Chondrocyte (in vitro differentiated cells): ENCODE results near the gene SMIM22. TPM values are rescaled to one million over a fixed set of nuclear protein-coding genes. Genes with fewer than 3 reads are reported as not detected.
A peak's percentile ranks its signal among the peaks of the same experiment; 100 is the strongest.

Experiments
- DNase-seq: peaks from one replicate; pipeline ENCODE4 v3.0.0; 2021; ENCODE audit warnings: mixed read lengths, low spot score
- H3K27ac Mint-ChIP-seq: one replicate; pipeline ENCODE4 v1.8.0; 2021; ENCODE audit warnings: mild to moderate bottlenecking, moderate library complexity, mixed read lengths; ENCODE audit not compliant: unreplicated experiment
- H3K27me3 Mint-ChIP-seq: 2 replicates; pipeline ENCODE4 v1.8.0; 2021; ENCODE audit warnings: low read depth, mixed read lengths
- H3K36me3 Mint-ChIP-seq: 2 replicates; pipeline ENCODE4 v1.8.0; 2021; ENCODE audit warnings: low read depth, mixed read lengths
- H3K4me1 Mint-ChIP-seq: 2 replicates; pipeline ENCODE4 v1.8.0; 2021; ENCODE audit warnings: low read depth, mild to moderate bottlenecking, mixed read lengths
- H3K4me3 Mint-ChIP-seq: one replicate; pipeline ENCODE4 v1.8.0; 2021; ENCODE audit warnings: mild to moderate bottlenecking, moderate library complexity, mixed read lengths; ENCODE audit not compliant: unreplicated experiment
- H3K9me3 Mint-ChIP-seq: 2 replicates; pipeline ENCODE4 v1.8.0; 2021; ENCODE audit warnings: low read depth, mixed read lengths
- CTCF ChIP-seq: fragments of 200-600 bp; sonication (generic); IDR thresholded peaks from 2 replicates; pipeline ENCODE4 v1.5.0; 2021; ENCODE audit warnings: antibody characterized with exemption, mild to moderate bottlenecking, moderate library complexity
- total RNA-seq: library from RNA; stranded (reverse); gene quantifications from 3 replicates; pipeline ENCODE4 v1.2.1, GENCODE V29; 2021

SMIM22 gene
- total RNA-seq, 1 donor from 2014 or later: not detected

GRCh38 chr16:4814542-4815173 lies 19.5 kb downstream of the SMIM22 start:
- peaks cover 43% of the 10 kb centered on the region for H3K36me3 Mint-ChIP-seq
- H3K9me3 Mint-ChIP-seq: no peaks in the 10 kb centered on the region
- H3K27me3 Mint-ChIP-seq: no peaks in the 10 kb centered on the region
- no peak for TF ChIP-seq CTCF
- H3K4me1 Mint-ChIP-seq: no peaks in the 10 kb centered on the region
- no peak overlapping the region for H3K27ac Mint-ChIP-seq
- no peak overlapping the region for H3K4me3 Mint-ChIP-seq
- peak; percentile 59 for DNase-seq

- H3K4me3 Mint-ChIP-seq: no peak overlapping the region
- H3K4me1 Mint-ChIP-seq: no peaks in the 10 kb centered on the region
- no peaks in the 10 kb centered on the region for H3K27me3 Mint-ChIP-seq
- H3K36me3 Mint-ChIP-seq: peaks cover 37% of the 10 kb centered on the region
- H3K27ac Mint-ChIP-seq: no peak overlapping the region
- no peak for DNase-seq
- H3K9me3 Mint-ChIP-seq: no peaks in the 10 kb centered on the region
- no peak for TF ChIP-seq CTCF
Measured at GRCh38 chr16:4820652-4821051, 25.5 kb downstream of the SMIM22 start.

GRCh38 chr16:4825196-4825595 lies 30.0 kb downstream of the SMIM22 start:
- Mint-ChIP-seq H3K27me3 (no peaks in the 10 kb centered on the region), H3K4me3 (no peak overlapping the region), H3K4me1 (no peaks in the 10 kb centered on the region), H3K27ac (no peak overlapping the region), H3K36me3 (peaks cover 38% of the 10 kb centered on the region), H3K9me3 (no peaks in the 10 kb centered on the region)
- no peak for TF ChIP-seq CTCF
- DNase-seq: no peak

- Mint-ChIP-seq H3K9me3 (no peaks in the 10 kb centered on the region), H3K4me1 (no peaks in the 10 kb centered on the region), H3K4me3 (no peak overlapping the region), H3K36me3 (peaks cover 44% of the 10 kb centered on the region), H3K27me3 (no peaks in the 10 kb centered on the region), H3K27ac (no peak overlapping the region)
- no peak for DNase-seq
- TF ChIP-seq CTCF: no peak
Measured at GRCh38 chr16:4826526-4826925, 31.4 kb downstream of the SMIM22 start.

GRCh38 chr16:4826980-4827379 lies 31.8 kb downstream of the SMIM22 start:
- TF ChIP-seq CTCF: no peak
- no peak for DNase-seq
- H3K4me3 Mint-ChIP-seq: no peak overlapping the region
- H3K27me3 Mint-ChIP-seq: no peaks in the 10 kb centered on the region
- no peak overlapping the region for H3K27ac Mint-ChIP-seq
- H3K36me3 Mint-ChIP-seq: peaks cover 40% of the 10 kb centered on the region
- no peaks in the 10 kb centered on the region for H3K9me3 Mint-ChIP-seq
- H3K4me1 Mint-ChIP-seq: no peaks in the 10 kb centered on the region
